Lower lobe of right lung (tissue), 2 donors: ENCODE data around the gene CGNL1. TPM values are rescaled to one million over a fixed set of nuclear protein-coding genes. Genes with fewer than 3 reads are reported as not detected.

Experiments used
- ATAC-seq, 2 donors: fragments of 200-7000 bp; cut with Tn5 transposase; one replicate each; pipeline ENCODE4 v1.9.1; 2020 to 2022; ENCODE audit warnings: mild to moderate bottlenecking in 2 of 2, moderate library complexity in 2 of 2
- DNase-seq: peaks from one replicate; pipeline ENCODE4 v3.0.0-alpha.2; 2020
- H3K27ac ChIP-seq: fragments of 200-600 bp; one replicate; pipeline ENCODE4 v1.8.0; 2022
- H3K27me3 ChIP-seq: fragments of 200-600 bp; one replicate; pipeline ENCODE4 v1.8.0; 2022; ENCODE audit warnings: low read depth
- H3K36me3 ChIP-seq: fragments of 200-600 bp; one replicate; pipeline ENCODE4 v1.8.0; 2022; ENCODE audit warnings: mild to moderate bottlenecking
- H3K4me1 ChIP-seq: fragments of 200-600 bp; one replicate; pipeline ENCODE4 v1.8.0; 2022
- H3K4me3 ChIP-seq: fragments of 200-600 bp; one replicate; pipeline ENCODE4 v1.8.0; 2022; ENCODE audit warnings: mild to moderate bottlenecking
- H3K9me3 ChIP-seq: fragments of 200-600 bp; one replicate; pipeline ENCODE4 v1.8.0; 2022
- intact Hi-C: fragments of 100-400 bp; cut with DNase I; formaldehyde crosslinking; loops from one replicate; pipeline ENCODE4 v1.11.0; 2022
- total RNA-seq: library from RNA; stranded (reverse); fragmentation: NEBNext Ultra II Directional; extraction: Animal tissue kit (Norgen Biotek cat#: 25700); gene quantifications from one replicate; pipeline ENCODE4 v1.2.1, GENCODE V29; 2021
- TF ChIP-seq, protein P1 (sequence below): fragments of 200-600 bp; IDR thresholded peaks from one replicate; pipeline ENCODE4 v1.8.0; 2022; ENCODE audit warnings: antibody characterized with exemption, mild to moderate bottlenecking
- donor health status: DM: no; HTN: yes; CAD: no; lungs with severe emphysema.

Gene CGNL1
- total RNA-seq, 1 donor from 2014 or later, result 46.0 TPM

GRCh38 chr15:57502116-57502515 lies 125.8 kb downstream of the CGNL1 start:
- DNase-seq (no peak), ATAC-seq (no peak)
- intact Hi-C loops, result no loop called here
- TF ChIP-seq, protein P1, sequence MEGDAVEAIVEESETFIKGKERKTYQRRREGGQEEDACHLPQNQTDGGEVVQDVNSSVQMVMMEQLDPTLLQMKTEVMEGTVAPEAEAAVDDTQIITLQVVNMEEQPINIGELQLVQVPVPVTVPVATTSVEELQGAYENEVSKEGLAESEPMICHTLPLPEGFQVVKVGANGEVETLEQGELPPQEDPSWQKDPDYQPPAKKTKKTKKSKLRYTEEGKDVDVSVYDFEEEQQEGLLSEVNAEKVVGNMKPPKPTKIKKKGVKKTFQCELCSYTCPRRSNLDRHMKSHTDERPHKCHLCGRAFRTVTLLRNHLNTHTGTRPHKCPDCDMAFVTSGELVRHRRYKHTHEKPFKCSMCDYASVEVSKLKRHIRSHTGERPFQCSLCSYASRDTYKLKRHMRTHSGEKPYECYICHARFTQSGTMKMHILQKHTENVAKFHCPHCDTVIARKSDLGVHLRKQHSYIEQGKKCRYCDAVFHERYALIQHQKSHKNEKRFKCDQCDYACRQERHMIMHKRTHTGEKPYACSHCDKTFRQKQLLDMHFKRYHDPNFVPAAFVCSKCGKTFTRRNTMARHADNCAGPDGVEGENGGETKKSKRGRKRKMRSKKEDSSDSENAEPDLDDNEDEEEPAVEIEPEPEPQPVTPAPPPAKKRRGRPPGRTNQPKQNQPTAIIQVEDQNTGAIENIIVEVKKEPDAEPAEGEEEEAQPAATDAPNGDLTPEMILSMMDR, result no peak
- peaks cover 46% of the 10 kb centered on the region for H3K4me1 ChIP-seq
- no peaks in the 10 kb centered on the region for H3K9me3 ChIP-seq
- no peaks in the 10 kb centered on the region for H3K36me3 ChIP-seq
- no peak overlapping the region for H3K4me3 ChIP-seq
- H3K27ac ChIP-seq, result no peak overlapping the region
- H3K27me3 ChIP-seq, result no peaks in the 10 kb centered on the region

DNA sequence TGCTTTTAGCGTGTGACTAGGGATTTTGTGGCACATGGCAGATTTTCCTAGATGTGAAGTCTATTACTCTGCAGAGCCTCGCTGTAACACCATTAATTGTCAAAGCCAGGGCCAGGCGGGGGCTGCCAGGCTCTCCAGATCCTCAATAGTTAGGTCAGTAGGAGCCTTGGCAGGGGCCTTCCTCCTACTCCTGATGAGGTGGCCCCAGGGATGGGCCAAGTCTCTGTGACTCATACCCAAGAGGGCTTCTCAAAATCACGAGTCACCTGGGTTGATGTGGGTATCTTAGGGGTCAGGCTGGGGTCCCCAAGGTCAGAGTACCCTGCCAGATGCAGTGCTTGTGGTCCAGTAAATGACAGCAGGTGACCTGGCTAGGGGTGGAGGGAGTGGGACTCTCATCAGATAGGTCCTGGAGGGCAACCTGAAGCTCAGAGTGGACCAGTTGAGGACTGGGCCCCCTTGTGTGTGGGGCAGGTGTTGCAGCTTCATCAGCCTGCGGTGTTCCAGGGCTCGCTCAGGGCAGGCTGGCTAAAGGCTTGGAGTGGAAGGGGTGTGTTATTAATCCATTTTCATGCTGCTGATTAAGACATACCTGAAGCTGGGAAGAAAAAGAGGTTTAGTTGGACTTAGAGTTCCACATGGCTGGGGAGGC lies 126.9 kb downstream of the CGNL1 start:
- ATAC-seq (no peak), DNase-seq (no peak)
- Histone ChIP-seq H3K36me3 (no peaks in the 10 kb centered on the region), H3K27ac (no peak overlapping the region), H3K27me3 (no peaks in the 10 kb centered on the region), H3K9me3 (no peaks in the 10 kb centered on the region), H3K4me3 (no peak overlapping the region), H3K4me1 (peaks cover 42% of the 10 kb centered on the region)
- intact Hi-C loops, result no loop called here
- TF ChIP-seq, protein P1, result no peak

- no peak overlapping the region for H3K4me3 ChIP-seq
- no peaks in the 10 kb centered on the region for H3K9me3 ChIP-seq
- DNase-seq (no peak), ATAC-seq (no peak)
- no peaks in the 10 kb centered on the region for H3K36me3 ChIP-seq
- no peak overlapping the region for H3K27ac ChIP-seq
- no peaks in the 10 kb centered on the region for H3K27me3 ChIP-seq
- TF ChIP-seq, protein P1, result no peak
- intact Hi-C loops, result no loop called here
- H3K4me1 ChIP-seq, result peaks cover 39% of the 10 kb centered on the region
These were observed 127.8 kb downstream of the CGNL1 start for GRCh38 chr15:57503911-57504598.

DNA sequence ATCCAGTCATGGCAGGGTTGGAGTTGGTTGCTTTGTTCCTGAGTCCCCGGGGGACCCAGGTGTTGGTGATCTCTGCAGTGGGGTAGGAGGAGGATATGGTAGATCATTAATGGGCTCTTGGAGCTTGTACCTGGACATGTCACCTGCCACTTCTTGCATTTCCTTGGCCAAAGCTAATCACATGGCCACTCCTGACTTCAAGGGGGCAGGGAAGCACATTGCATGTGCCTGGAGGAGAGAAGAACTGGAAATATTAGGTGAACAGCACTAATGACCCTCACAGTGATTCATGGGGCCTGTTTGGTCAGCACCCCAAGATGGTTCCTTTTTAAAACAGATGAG lies 128.3 kb downstream of the CGNL1 start:
- Histone ChIP-seq H3K4me3 (no peak overlapping the region), H3K9me3 (no peaks in the 10 kb centered on the region), H3K27ac (peak overlapping the region; percentile 84), H3K27me3 (no peaks in the 10 kb centered on the region), H3K4me1 (peaks cover 41% of the 10 kb centered on the region), H3K36me3 (no peaks in the 10 kb centered on the region)
- intact Hi-C loops, result no loop called here
- DNase-seq (no peak), ATAC-seq (no peak)
- TF ChIP-seq, protein P1, result no peak

DNA sequence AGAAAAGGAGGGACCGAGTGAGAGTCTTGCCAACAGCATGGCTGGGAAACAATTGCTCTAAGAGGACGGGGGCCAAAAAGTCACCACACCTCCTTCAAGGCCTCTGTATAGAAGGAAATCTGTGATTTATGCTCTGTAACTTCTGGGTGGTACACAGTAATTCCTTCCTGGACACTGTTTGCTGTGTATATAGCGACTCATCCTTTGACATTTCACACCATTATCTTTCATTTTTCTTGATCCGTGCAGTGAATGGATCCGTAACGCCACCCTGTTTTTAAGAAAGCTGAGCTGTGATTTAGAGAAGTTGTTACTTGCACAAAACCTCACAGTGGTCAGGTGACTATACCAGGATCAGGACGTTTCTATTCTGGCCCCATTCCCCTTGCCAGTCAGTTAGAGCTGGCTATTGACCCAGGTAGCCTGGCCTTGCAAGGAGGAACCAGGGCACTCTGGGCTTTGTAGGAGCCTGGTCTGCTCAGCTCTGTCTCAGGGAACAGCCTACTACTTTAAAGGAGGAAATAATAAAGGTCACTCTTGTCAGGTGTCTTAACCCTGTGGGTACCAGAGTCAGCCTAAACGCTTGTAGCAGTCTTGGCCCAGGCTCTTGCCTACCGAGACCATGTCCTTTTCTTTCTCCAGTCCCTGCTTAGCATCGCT lies 128.9 kb downstream of the CGNL1 start:
- peaks cover 47% of the 10 kb centered on the region for H3K4me1 ChIP-seq
- TF ChIP-seq, protein P1, result no peak
- no peaks in the 10 kb centered on the region for H3K9me3 ChIP-seq
- no peaks in the 10 kb centered on the region for H3K27me3 ChIP-seq
- no peak overlapping the region for H3K4me3 ChIP-seq
- no peak for DNase-seq
- peak; percentile 25 to 38 for ATAC-seq
- intact Hi-C loops, result no loop called here
- H3K36me3 ChIP-seq, result no peaks in the 10 kb centered on the region
- peak overlapping the region; percentile 84 for H3K27ac ChIP-seq
